ENCODE data around the gene ZNF436. TPM values are rescaled to one million over a fixed set of nuclear protein-coding genes. Genes with fewer than 3 reads are reported as not detected.

The ZNF436 gene
- total and polyA plus RNA-seq, 9 of the 15 experiments (the other 6 are each of a cell fraction or from before 2014, with no cell fraction given): 2.1 to 11.3 (median 6.8) TPM

GRCh38 chr1:23344987-23345472 is 24.6 kb downstream of the ZNF436 start (continued):
- peak; percentile 39 to 47 for TF ChIP-seq AFF1 (IDR thresholded peaks at IDR 0.05; ENCODE audit: low read depth in 1 of 2, partially characterized antibody in 2 of 2)
- TF ChIP-seq CBFA2T3 (IDR thresholded peaks at IDR 0.05): 0 out of 2 replicates have a peak, but pooled peaks have one; percentile 1
- no peak for TF ChIP-seq HMG20A (CRISPR knock-in tag; conservative IDR thresholded peaks at IDR 0.05)
- TF ChIP-seq CHD4 (IDR thresholded peaks at IDR 0.05; ENCODE audit: insufficient read depth, insufficient replicate concordance, low read depth, low read length, poor library complexity, severe bottlenecking): no peak
- TF ChIP-seq ZNF3 (CRISPR knock-in tag; IDR thresholded peaks at IDR 0.05): no peak
- no peak for TF ChIP-seq ESRRA (IDR thresholded peaks at IDR 0.05; ENCODE audit: borderline replicate concordance, low read depth)
- 0 out of 2 replicates have a peak, but pooled peaks have one; percentile 61 for TF ChIP-seq SMARCC2 (IDR thresholded peaks at IDR 0.05; ENCODE audit: low read depth)
- no peak for TF ChIP-seq PPARD (CRISPR knock-in tag; IDR thresholded peaks at IDR 0.05)
- no peak for TF ChIP-seq RBM34 (IDR thresholded peaks at IDR 0.05; ENCODE audit: borderline replicate concordance, insufficient read depth, low read length)
- TF ChIP-seq SRSF1 (IDR thresholded peaks at IDR 0.05; ENCODE audit: low read depth, low read length): no peak
- 0 out of 2 replicates have a peak, but pooled peaks have one; percentile 9 for TF ChIP-seq SMARCE1 (IDR thresholded peaks at IDR 0.05)
- no peak for TF ChIP-seq ID3 (CRISPR knock-in tag; IDR thresholded peaks at IDR 0.05)
- TF ChIP-seq ID3 (tag; IDR thresholded peaks at IDR 0.05): peak; percentile 12; the same call in 1 of the 2 replicates
- 0 out of 2 replicates have a peak, but pooled peaks have one; percentile 2 for TF ChIP-seq DPF2 (IDR thresholded peaks at IDR 0.05)
